ENCODE measurements around the gene LMNA.

DNA sequence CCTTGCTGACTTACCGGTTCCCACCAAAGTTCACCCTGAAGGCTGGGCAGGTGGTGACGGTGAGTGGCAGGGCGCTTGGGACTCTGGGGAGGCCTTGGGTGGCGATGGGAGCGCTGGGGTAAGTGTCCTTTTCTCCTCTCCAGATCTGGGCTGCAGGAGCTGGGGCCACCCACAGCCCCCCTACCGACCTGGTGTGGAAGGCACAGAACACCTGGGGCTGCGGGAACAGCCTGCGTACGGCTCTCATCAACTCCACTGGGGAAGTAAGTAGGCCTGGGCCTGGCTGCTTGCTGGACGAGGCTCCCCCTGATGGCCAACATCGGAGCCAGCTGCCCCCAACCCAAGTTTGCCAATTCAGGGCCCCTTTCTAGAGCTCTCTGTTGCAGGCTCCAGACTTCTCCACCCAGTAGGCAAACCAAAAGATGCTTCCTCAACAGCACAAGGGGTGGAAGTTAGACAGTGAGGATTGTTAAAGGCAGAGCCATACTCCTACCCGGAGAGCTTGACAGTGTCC is 22.5 kb downstream of the LMNA start:
- no peak for TF ChIP-seq POLR2AphosphoS5 (IDR thresholded peaks at IDR 0.05; ENCODE audit: low read depth)
- TF ChIP-seq, protein P1, sequence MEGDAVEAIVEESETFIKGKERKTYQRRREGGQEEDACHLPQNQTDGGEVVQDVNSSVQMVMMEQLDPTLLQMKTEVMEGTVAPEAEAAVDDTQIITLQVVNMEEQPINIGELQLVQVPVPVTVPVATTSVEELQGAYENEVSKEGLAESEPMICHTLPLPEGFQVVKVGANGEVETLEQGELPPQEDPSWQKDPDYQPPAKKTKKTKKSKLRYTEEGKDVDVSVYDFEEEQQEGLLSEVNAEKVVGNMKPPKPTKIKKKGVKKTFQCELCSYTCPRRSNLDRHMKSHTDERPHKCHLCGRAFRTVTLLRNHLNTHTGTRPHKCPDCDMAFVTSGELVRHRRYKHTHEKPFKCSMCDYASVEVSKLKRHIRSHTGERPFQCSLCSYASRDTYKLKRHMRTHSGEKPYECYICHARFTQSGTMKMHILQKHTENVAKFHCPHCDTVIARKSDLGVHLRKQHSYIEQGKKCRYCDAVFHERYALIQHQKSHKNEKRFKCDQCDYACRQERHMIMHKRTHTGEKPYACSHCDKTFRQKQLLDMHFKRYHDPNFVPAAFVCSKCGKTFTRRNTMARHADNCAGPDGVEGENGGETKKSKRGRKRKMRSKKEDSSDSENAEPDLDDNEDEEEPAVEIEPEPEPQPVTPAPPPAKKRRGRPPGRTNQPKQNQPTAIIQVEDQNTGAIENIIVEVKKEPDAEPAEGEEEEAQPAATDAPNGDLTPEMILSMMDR (IDR thresholded peaks at IDR 0.05; ENCODE audit: insufficient read depth, low read length), result no peak
